WI38 (cell line): ENCODE data around the gene CACHD1.
A peak's percentile ranks its signal among the peaks of the same experiment; 100 is the strongest.

Experiments
- H3K4me3 ChIP-seq: 2 replicates; pipeline ENCODE4 v1.5.1; 2011; ENCODE audit warnings: low read depth, mild to moderate bottlenecking, control low read depth, low read length
- TF ChIP-seq, protein P1 (sequence below): IDR thresholded peaks from 2 replicates; pipeline ENCODE4 v1.5.1; 2012; ENCODE audit warnings: low read depth, mild to moderate bottlenecking, control low read depth, low read length

Gene CACHD1

DNA sequence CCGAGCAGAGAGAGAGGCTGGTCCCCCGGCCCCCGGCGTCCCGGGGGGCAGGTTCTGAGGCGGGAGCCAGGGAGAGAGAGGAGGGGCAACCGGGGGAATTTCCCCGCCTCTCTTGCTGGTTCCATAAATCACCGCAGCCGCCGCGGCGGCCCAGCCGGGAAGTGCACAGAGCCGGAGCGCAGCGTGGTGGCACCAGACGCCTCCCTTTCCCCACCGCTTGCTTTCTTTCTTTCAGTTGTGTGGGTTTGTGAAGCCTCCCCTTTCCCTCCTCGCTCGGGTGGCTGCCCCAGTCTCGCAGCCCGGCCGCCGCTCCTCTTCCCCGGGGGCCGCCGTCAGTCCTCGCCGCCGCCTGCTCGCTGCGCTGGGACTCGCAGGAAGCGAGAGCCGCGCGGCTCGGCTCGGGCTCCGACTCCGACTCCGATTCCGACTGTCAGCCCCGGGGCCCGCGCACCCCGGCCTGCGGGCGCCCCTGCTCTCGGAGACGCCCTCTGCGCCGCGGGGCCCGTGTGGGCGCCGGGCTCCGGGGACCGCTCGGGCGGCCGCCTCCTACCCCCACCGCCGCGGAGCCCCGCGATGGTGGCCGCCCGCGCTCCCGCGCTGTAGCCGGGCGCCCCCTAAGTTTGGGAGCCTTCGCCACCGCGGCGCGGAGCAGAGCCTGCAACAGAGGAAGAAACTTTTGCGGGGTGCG lies at the start of gene CACHD1:
Gene CACHD1 (plus strand): TSS at position 153 of the 688 bp plus-strand sequence. CDS start 616 bp downstream, outside the sequence.
- H3K4me3 ChIP-seq = peak within 1 kb of the TSS; percentile 59

DNA sequence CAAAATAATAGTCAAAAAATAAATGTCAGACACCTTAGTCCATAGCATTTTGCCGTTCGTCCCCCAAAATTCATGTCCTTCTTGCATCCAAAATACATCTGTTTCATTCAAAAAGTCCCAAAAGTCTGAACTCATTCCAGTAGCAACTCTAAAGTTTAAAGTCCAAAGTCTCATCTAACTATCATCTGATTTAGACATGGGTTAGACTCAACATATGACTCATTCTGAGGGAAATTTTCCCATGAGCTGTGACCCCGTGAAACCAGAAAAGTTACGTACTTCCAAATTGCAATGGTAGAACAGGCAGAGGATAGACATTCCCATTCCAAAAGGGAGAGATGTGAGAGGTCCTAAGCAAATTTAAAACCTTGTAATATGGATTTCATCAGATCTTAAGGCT lies 48.6 kb upstream of the CACHD1 start:
- TF ChIP-seq, protein P1, sequence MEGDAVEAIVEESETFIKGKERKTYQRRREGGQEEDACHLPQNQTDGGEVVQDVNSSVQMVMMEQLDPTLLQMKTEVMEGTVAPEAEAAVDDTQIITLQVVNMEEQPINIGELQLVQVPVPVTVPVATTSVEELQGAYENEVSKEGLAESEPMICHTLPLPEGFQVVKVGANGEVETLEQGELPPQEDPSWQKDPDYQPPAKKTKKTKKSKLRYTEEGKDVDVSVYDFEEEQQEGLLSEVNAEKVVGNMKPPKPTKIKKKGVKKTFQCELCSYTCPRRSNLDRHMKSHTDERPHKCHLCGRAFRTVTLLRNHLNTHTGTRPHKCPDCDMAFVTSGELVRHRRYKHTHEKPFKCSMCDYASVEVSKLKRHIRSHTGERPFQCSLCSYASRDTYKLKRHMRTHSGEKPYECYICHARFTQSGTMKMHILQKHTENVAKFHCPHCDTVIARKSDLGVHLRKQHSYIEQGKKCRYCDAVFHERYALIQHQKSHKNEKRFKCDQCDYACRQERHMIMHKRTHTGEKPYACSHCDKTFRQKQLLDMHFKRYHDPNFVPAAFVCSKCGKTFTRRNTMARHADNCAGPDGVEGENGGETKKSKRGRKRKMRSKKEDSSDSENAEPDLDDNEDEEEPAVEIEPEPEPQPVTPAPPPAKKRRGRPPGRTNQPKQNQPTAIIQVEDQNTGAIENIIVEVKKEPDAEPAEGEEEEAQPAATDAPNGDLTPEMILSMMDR = no peak
- no peak overlapping the region for H3K4me3 ChIP-seq

More for the DNA sequence above, at the start of gene CACHD1:
- TF ChIP-seq, protein P1 = no peak

DNA sequence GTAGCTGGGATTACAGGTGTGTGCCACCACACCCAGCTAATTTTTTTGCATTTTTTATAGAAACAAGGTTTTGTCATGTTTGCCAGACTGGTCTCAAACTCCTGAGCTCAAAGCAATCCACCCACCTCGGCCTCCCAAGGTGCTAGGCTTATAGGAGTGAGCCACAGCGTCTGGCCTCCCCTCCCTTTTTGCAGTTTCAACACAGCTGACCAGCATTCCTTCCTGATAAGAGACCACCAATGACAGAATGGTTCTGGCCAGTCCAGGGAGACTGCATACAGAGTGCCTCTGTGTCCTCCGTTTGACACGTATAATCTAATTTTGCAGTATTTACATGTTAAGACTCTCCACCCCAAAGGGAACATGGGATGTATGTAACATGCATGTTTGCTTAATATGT lies 46.4 kb upstream of the CACHD1 start:
- no peak overlapping the region for H3K4me3 ChIP-seq
- TF ChIP-seq, protein P1 = no peak

DNA sequence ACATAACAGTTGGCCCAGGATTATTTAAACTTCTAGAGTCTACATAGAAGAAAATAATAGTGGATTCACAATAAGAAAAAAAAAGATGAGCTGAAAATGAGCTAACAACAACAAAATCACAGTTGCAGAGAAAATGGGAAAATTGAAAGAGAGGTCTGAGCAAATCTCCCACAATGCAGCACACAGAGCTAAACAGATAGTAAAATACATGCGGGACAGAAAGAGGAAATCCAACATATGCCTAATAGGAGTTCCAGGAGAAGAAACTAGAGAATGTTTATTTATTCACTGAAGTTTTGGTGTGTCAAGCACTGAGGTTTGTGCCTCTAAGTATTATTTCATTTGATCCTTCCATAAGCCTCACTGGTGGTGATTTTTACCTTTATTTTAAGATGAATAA lies 45.5 kb upstream of the CACHD1 start:
- H3K4me3 ChIP-seq = no peak overlapping the region
- TF ChIP-seq, protein P1 = no peak

DNA sequence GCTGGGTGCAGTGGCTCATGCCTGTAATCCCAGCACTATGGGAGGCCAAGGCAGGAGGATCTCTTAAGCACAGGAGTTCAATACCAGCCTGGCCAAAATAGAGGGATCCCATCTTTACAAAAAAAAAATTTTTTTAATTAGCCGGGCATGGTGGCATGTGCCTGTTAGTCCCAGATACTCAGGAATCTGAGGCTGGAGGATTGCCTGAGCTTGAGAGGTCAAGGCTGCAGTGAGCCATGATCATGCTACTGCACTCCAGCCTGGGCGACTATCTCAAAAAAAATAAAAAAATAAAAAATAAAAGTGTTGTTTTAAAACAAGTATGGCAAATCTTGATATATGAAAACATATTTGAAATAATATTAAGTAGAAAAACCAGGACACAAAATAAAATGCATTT lies 44.4 kb upstream of the CACHD1 start:
- TF ChIP-seq, protein P1 = no peak
- H3K4me3 ChIP-seq = no peak overlapping the region

DNA sequence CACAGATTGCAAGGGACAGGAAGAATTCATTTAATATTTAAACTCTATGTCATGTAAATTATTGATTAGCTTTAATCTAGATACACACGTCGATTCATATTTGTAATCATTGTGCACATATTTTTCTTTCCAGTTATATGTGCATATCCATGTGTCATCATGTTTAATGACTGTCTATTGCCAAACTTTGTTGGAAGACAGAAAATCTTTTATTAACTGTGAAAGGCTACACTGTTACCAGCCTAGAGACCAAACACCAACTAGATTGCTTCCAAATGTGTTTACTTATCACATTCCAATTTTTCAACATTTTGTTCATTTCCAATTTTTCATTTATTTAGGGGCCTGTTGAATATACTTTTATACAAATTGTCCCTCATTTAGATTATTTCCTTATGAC lies 43.2 kb upstream of the CACHD1 start:
- TF ChIP-seq, protein P1 = no peak
- no peak overlapping the region for H3K4me3 ChIP-seq

DNA sequence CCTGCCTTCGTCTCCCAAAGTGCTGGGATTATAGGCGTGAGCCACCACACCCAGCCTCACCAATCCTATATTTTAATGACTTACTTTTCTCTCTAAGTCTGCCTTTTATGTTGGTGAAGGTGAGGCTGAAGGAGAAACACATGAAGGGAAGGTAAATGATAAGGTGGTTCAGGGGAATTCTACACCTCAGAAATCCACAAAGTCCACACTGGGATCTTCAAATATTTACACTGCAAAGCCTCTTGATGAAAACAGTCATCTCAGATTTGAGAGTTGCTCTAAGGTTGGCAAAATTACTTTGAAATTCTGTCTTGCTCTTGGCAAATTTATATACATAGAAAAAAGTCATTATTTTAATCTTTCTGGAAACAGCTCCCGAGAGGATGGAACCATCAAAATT lies 42.0 kb upstream of the CACHD1 start:
- no peak overlapping the region for H3K4me3 ChIP-seq

More for the DNA sequence above, 42.0 kb upstream of the CACHD1 start:
- TF ChIP-seq, protein P1 = no peak
